Neural progenitor cell (in vitro differentiated cells): ENCODE results near the gene CLMP. TPM values are rescaled to one million over a fixed set of nuclear protein-coding genes. Genes with fewer than 3 reads are reported as not detected.

Source experiments
- DNase-seq: peaks from one replicate; pipeline ENCODE4 v3.0.0-alpha.2; 2016; ENCODE audit warnings: low spot score
- H2AFZ ChIP-seq: fragments of 200-600 bp; sonication (generic); replicated peaks from 2 replicates; pipeline ENCODE4 v1.6.1; 2016; ENCODE audit warnings: antibody characterized with exemption
- H3F3A ChIP-seq: fragments of 200-600 bp; sonication (generic); 2 replicates; pipeline ENCODE4 v1.6.1; 2016; ENCODE audit warnings: antibody characterized with exemption, low read depth
- H3K27ac ChIP-seq: fragments of 200-600 bp; sonication (generic); 2 replicates; pipeline ENCODE4 v1.5.1; 2016; ENCODE audit warnings: mild to moderate bottlenecking
- H3K27me3 ChIP-seq: fragments of 200-600 bp; sonication (generic); 2 replicates; pipeline ENCODE4 v1.6.1; 2016; ENCODE audit warnings: mild to moderate bottlenecking, moderate library complexity
- H3K36me3 ChIP-seq: fragments of 200-600 bp; sonication (generic); 2 replicates; pipeline ENCODE4 v1.5.1; 2016
- H3K4me1 ChIP-seq: fragments of 200-600 bp; sonication (generic); 2 replicates; pipeline ENCODE4 v1.6.1; 2016; ENCODE audit warnings: mixed run types
- H3K4me2 ChIP-seq: fragments of 200-600 bp; sonication (generic); 2 replicates; pipeline ENCODE4 v1.6.1; 2016
- H3K4me3 ChIP-seq: fragments of 200-600 bp; sonication (generic); 2 replicates; pipeline ENCODE4 v1.5.1; 2016
- H3K79me2 ChIP-seq: fragments of 200-600 bp; sonication (generic); 2 replicates; pipeline ENCODE4 v1.6.1; 2016; ENCODE audit warnings: low read depth
- H3K9ac ChIP-seq: fragments of 200-600 bp; sonication (generic); 2 replicates; pipeline ENCODE4 v1.6.1; 2016
- H3K9me3 ChIP-seq: fragments of 200-600 bp; sonication (generic); 2 replicates; pipeline ENCODE4 v1.5.1; 2016; ENCODE audit warnings: low read depth
- H4K20me1 ChIP-seq: fragments of 200-600 bp; sonication (generic); 2 replicates; pipeline ENCODE4 v1.6.1; 2016; ENCODE audit warnings: low read depth
- H3K27ac Mint-ChIP-seq: 3 replicates; pipeline ENCODE4 v1.8.0; 2021; ENCODE audit warnings: mixed read lengths
- H3K27me3 Mint-ChIP-seq: 2 replicates; pipeline ENCODE4 v1.8.0; 2022; ENCODE audit warnings: low read depth, mild to moderate bottlenecking, inconsistent platforms, moderate library complexity, mixed read lengths; ENCODE audit not compliant: insufficient read depth
- H3K36me3 Mint-ChIP-seq: 3 replicates; pipeline ENCODE4 v1.8.0; 2021; ENCODE audit warnings: mixed read lengths
- H3K4me1 Mint-ChIP-seq: 3 replicates; pipeline ENCODE4 v1.8.0; 2021; ENCODE audit warnings: mixed read lengths
- H3K4me3 Mint-ChIP-seq: 3 replicates; pipeline ENCODE4 v1.8.0; 2021; ENCODE audit warnings: mild to moderate bottlenecking, moderate library complexity, mixed read lengths
- H3K9me3 Mint-ChIP-seq: 3 replicates; pipeline ENCODE4 v1.8.0; 2020; ENCODE audit warnings: mixed read lengths
- EZH2 ChIP-seq: fragments of 200-600 bp; sonication (generic); IDR thresholded peaks from 2 replicates; pipeline ENCODE4 v1.6.1; 2017; ENCODE audit warnings: antibody characterized with exemption, mild to moderate bottlenecking, moderate library complexity
- EZH2phosphoT487 ChIP-seq: fragments of 200-600 bp; sonication (generic); IDR thresholded peaks from 2 replicates; pipeline ENCODE4 v1.6.1; 2017; ENCODE audit warnings: antibody characterized with exemption
- total RNA-seq: library from RNA; depleted of rRNA; stranded (reverse); fragments of >200 nt; gene quantifications from 2 replicates; pipeline ENCODE4 v1.2.3, GENCODE V29; 2015; ENCODE audit warnings: low replicate concordance
- TF ChIP-seq, protein P1 (sequence below): fragments of 200-600 bp; sonication (generic); IDR thresholded peaks from 2 replicates; pipeline ENCODE4 v1.5.1; 2017; ENCODE audit warnings: antibody characterized with exemption, mild to moderate bottlenecking

CLMP gene
- total RNA-seq, 1 donor from 2014 or later, result 10.7 TPM

DNA sequence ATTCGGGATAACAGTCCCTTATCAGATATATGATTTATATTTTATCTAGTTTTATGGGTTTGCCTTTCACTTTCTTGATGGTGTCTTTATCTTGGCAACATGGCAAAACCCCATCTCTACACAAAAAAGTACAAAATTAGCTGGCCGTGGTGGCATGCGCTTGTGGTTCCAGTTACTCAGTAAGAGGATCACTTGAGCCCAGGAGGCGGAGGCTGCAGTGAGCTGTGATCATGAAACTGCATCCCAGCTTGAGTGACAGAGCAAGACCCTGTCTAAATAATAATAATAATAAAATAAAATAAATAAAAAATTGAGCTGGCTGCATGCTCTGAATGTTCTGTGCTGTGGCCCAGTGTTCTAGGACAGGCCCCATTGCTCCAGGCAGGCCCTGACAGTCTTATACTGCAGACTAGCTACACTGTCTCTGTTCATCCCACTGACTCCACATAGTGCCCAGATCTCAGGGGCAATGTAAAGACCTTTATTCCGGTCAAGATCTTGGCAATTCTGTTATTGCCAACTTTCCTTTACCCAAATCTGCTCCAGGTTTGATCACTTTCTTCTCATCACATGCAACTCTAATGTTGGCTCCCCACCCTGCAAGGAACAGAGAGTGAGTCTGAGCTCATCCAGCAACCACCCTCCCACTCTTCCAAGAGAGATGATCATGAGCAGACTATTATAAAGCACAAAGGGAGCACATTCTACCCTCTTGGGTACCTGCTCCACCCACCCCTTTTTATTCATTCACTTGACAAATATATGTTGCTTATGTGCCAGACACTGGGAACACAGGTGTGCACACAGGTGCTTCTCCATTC is 141.9 kb downstream of the CLMP start:
- Mint-ChIP-seq H3K4me1 (peaks cover 14% of the 10 kb centered on the region), H3K27me3 (peaks cover 5% of the 10 kb centered on the region), H3K36me3 (peaks cover 14% of the 10 kb centered on the region), H3K9me3 (no peaks in the 10 kb centered on the region), H3K4me3 (no peak overlapping the region), H3K27ac (no peak overlapping the region)
- H3F3A ChIP-seq, result peaks cover 45% of the 10 kb centered on the region
- DNase-seq, result no peak
- TF ChIP-seq, protein P1, sequence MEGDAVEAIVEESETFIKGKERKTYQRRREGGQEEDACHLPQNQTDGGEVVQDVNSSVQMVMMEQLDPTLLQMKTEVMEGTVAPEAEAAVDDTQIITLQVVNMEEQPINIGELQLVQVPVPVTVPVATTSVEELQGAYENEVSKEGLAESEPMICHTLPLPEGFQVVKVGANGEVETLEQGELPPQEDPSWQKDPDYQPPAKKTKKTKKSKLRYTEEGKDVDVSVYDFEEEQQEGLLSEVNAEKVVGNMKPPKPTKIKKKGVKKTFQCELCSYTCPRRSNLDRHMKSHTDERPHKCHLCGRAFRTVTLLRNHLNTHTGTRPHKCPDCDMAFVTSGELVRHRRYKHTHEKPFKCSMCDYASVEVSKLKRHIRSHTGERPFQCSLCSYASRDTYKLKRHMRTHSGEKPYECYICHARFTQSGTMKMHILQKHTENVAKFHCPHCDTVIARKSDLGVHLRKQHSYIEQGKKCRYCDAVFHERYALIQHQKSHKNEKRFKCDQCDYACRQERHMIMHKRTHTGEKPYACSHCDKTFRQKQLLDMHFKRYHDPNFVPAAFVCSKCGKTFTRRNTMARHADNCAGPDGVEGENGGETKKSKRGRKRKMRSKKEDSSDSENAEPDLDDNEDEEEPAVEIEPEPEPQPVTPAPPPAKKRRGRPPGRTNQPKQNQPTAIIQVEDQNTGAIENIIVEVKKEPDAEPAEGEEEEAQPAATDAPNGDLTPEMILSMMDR, result no peak
- TF ChIP-seq EZH2phosphoT487, result no peak
- TF ChIP-seq EZH2, result no peak
- H3K79me2 ChIP-seq, result peaks cover 13% of the 10 kb centered on the region
- H3K27me3 ChIP-seq, result no peaks in the 10 kb centered on the region
- H3K9me3 ChIP-seq, result no peaks in the 10 kb centered on the region
- H3K9ac ChIP-seq, result no peak overlapping the region
- no peak overlapping the region for H3K27ac ChIP-seq
- no peak overlapping the region for H3K4me2 ChIP-seq
- H2AFZ ChIP-seq, result no peak overlapping the region
- peaks cover 38% of the 10 kb centered on the region for H4K20me1 ChIP-seq
- no peaks in the 10 kb centered on the region for H3K36me3 ChIP-seq
- peaks cover 3% of the 10 kb centered on the region for H3K4me1 ChIP-seq
- no peak overlapping the region for H3K4me3 ChIP-seq

DNA sequence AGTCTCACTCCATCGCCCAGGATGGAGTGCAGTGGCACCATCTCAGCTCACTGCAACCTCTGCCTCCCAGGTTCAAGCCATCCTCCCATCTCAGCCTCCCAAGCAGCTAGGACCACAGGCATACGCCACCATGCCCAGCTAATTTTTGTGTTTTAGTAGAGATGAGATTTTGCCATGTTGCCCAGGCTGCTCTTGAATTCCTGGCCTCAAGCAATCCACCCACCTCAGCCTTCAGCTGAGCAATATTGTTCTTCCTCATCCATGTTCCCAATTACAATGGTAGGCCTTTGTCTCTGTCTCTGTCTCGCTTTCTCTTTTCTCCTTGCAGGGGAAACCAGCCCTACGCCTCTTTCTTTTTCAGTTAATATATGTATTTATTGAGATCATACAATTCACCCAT is 143.4 kb downstream of the CLMP start:
- Mint-ChIP-seq H3K4me1 (peaks cover 14% of the 10 kb centered on the region), H3K4me3 (no peak overlapping the region), H3K27me3 (peaks cover 5% of the 10 kb centered on the region), H3K27ac (no peak overlapping the region), H3K36me3 (peaks cover 8% of the 10 kb centered on the region), H3K9me3 (no peaks in the 10 kb centered on the region)
- no peak overlapping the region for H3K4me2 ChIP-seq
- no peak overlapping the region for H3K27ac ChIP-seq
- no peak for DNase-seq
- H3K9me3 ChIP-seq, result no peaks in the 10 kb centered on the region
- TF ChIP-seq, protein P1, result no peak
- H3K36me3 ChIP-seq, result no peaks in the 10 kb centered on the region
- H3K4me1 ChIP-seq, result no peaks in the 10 kb centered on the region
- peaks cover 1% of the 10 kb centered on the region for H3K79me2 ChIP-seq
- H3F3A ChIP-seq, result peaks cover 30% of the 10 kb centered on the region
- no peak overlapping the region for H3K4me3 ChIP-seq
- H3K27me3 ChIP-seq, result no peaks in the 10 kb centered on the region
- H4K20me1 ChIP-seq, result peaks cover 23% of the 10 kb centered on the region
- H2AFZ ChIP-seq, result no peak overlapping the region
- H3K9ac ChIP-seq, result no peak overlapping the region

DNA sequence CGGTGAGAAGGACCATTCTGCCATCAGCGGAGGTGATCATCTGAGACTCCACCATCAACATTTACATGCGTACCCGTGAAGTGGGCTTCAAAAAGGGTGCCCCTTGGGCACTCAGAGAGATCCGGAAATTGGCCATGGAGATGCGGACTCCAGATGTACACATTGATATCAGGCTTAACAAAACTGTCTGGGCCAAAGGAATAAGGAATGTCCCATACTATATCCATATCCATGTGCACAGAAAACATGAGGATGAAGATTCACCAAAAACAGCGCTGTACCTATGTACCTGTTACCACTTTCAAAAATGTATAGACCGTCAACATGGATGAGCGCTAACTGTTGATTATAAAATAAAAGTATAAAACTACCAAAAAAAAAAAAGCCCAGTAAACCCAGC is 143.9 kb downstream of the CLMP start:
- Histone ChIP-seq H3K27ac (no peak overlapping the region), H3K9me3 (no peaks in the 10 kb centered on the region), H3K4me3 (no peak overlapping the region), H4K20me1 (peaks cover 19% of the 10 kb centered on the region), H3K9ac (no peak overlapping the region), H3K27me3 (no peaks in the 10 kb centered on the region), H3F3A (peaks cover 25% of the 10 kb centered on the region), H3K79me2 (no peaks in the 10 kb centered on the region), H3K36me3 (no peaks in the 10 kb centered on the region), H3K4me1 (no peaks in the 10 kb centered on the region), H3K4me2 (no peak overlapping the region), H2AFZ (no peak overlapping the region)
- TF ChIP-seq EZH2phosphoT487 (no peak), EZH2 (no peak)
- TF ChIP-seq, protein P1, result no peak
- Mint-ChIP-seq H3K36me3 (peaks cover 6% of the 10 kb centered on the region), H3K27ac (no peak overlapping the region), H3K9me3 (no peaks in the 10 kb centered on the region), H3K27me3 (peaks cover 5% of the 10 kb centered on the region), H3K4me3 (no peak overlapping the region), H3K4me1 (peaks cover 14% of the 10 kb centered on the region)
- DNase-seq, result no peak
